Astrocyte (in vitro differentiated cells and primary cell): Measurements from ENCODE around the gene FCHO1.

Experiments
- EZH2 ChIP-seq: IDR thresholded peaks from 2 replicates; pipeline ENCODE4 v1.6.1; 2012; ENCODE audit warnings: mild to moderate bottlenecking, low read length, inconsistent platforms; ENCODE audit not compliant: insufficient read depth
- TF ChIP-seq, protein P1 (sequence below): IDR thresholded peaks from 2 replicates; pipeline ENCODE4 v1.5.1; 2011; ENCODE audit warnings: low read depth, mild to moderate bottlenecking, inconsistent platforms, low read length, moderate library complexity; ENCODE audit not compliant: insufficient read depth

DNA sequence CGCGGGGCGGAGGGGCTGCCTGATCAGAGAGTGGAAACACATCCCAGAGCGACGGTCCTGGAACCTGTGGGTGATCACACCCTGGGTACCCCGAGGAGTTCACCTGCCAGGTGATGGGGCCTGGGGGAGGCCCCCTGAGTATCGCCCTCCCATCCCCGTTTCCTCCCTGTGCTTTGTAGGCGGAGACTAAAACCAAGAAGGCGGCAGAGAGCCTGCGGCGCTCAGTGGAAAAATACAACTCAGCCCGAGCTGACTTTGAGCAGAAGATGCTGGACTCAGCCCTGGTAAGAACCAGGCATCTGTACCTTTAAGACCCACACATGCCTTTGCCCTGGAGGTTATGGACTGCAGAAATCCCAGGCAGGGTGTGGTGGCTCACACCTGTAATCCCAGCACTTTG, 19.3 kb downstream of the FCHO1 start:
- TF ChIP-seq, protein P1, sequence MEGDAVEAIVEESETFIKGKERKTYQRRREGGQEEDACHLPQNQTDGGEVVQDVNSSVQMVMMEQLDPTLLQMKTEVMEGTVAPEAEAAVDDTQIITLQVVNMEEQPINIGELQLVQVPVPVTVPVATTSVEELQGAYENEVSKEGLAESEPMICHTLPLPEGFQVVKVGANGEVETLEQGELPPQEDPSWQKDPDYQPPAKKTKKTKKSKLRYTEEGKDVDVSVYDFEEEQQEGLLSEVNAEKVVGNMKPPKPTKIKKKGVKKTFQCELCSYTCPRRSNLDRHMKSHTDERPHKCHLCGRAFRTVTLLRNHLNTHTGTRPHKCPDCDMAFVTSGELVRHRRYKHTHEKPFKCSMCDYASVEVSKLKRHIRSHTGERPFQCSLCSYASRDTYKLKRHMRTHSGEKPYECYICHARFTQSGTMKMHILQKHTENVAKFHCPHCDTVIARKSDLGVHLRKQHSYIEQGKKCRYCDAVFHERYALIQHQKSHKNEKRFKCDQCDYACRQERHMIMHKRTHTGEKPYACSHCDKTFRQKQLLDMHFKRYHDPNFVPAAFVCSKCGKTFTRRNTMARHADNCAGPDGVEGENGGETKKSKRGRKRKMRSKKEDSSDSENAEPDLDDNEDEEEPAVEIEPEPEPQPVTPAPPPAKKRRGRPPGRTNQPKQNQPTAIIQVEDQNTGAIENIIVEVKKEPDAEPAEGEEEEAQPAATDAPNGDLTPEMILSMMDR: no peak
- TF ChIP-seq EZH2: no peak
